ENCODE results near the gene VPS4A. TPM values are rescaled to one million over a fixed set of nuclear protein-coding genes. Genes with fewer than 3 reads are reported as not detected.

VPS4A gene
- polyA plus RNA-seq, 1 donor from 2014 or later: 46.3 TPM

DNA sequence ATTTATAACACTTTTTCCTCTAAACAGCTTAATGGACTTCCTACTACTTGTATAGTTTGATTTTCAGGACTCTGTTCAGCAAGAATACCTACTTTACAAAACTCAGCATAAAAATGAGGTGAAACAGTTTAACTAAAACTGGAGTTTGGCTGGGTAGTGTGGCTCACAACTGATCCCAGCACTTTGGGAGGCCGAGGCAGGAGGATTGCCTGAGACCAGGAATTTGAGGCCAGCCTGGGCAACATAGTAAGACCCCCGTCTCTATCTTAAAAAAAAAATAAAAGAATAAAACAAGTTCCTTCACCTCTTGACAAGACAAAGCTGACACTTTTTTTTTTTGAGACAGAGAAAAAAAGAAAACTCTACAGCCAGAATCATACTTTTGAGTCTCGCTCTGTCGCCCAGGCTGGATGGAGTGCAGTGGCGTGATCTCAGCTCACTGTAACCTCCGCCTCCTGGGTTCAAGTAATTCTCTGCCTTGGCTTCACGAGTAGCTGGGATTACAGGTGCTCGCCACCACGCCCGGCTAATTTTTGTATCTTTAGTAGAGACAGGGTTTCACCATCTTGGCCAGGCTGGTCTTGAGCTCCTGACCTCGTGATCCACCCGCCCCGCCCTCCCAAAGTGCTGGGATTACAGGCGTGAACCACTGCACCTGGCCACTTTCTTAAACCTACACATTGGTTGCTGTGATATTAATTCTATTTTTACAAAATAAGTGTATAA is 16.6 kb downstream of the VPS4A start:
- H3K36me3 ChIP-seq (ENCODE audit: insufficient read depth, low read length): peaks cover 9% of the 10 kb centered on the region
- no peak overlapping the region for H2AFZ ChIP-seq (ENCODE audit: low read depth, low read length)
- TF ChIP-seq MXI1 (conservative IDR thresholded peaks at IDR 0.05; ENCODE audit: poor library complexity, severe bottlenecking) (no peak), POLR2AphosphoS5 (IDR thresholded peaks at IDR 0.05) (no peak), EZH2 (IDR thresholded peaks at IDR 0.05; ENCODE audit: borderline replicate concordance, insufficient read depth, low read length, poor library complexity, severe bottlenecking) (no peak), RAD21 (conservative IDR thresholded peaks at IDR 0.05) (no peak), TAF1 (IDR thresholded peaks at IDR 0.05; ENCODE audit: low read depth) (no peak)
- TF ChIP-seq, protein P1, sequence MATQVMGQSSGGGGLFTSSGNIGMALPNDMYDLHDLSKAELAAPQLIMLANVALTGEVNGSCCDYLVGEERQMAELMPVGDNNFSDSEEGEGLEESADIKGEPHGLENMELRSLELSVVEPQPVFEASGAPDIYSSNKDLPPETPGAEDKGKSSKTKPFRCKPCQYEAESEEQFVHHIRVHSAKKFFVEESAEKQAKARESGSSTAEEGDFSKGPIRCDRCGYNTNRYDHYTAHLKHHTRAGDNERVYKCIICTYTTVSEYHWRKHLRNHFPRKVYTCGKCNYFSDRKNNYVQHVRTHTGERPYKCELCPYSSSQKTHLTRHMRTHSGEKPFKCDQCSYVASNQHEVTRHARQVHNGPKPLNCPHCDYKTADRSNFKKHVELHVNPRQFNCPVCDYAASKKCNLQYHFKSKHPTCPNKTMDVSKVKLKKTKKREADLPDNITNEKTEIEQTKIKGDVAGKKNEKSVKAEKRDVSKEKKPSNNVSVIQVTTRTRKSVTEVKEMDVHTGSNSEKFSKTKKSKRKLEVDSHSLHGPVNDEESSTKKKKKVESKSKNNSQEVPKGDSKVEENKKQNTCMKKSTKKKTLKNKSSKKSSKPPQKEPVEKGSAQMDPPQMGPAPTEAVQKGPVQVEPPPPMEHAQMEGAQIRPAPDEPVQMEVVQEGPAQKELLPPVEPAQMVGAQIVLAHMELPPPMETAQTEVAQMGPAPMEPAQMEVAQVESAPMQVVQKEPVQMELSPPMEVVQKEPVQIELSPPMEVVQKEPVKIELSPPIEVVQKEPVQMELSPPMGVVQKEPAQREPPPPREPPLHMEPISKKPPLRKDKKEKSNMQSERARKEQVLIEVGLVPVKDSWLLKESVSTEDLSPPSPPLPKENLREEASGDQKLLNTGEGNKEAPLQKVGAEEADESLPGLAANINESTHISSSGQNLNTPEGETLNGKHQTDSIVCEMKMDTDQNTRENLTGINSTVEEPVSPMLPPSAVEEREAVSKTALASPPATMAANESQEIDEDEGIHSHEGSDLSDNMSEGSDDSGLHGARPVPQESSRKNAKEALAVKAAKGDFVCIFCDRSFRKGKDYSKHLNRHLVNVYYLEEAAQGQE (IDR thresholded peaks at IDR 0.05; ENCODE audit: borderline replicate concordance): no peak
- TF ChIP-seq, protein P2, sequence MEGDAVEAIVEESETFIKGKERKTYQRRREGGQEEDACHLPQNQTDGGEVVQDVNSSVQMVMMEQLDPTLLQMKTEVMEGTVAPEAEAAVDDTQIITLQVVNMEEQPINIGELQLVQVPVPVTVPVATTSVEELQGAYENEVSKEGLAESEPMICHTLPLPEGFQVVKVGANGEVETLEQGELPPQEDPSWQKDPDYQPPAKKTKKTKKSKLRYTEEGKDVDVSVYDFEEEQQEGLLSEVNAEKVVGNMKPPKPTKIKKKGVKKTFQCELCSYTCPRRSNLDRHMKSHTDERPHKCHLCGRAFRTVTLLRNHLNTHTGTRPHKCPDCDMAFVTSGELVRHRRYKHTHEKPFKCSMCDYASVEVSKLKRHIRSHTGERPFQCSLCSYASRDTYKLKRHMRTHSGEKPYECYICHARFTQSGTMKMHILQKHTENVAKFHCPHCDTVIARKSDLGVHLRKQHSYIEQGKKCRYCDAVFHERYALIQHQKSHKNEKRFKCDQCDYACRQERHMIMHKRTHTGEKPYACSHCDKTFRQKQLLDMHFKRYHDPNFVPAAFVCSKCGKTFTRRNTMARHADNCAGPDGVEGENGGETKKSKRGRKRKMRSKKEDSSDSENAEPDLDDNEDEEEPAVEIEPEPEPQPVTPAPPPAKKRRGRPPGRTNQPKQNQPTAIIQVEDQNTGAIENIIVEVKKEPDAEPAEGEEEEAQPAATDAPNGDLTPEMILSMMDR (IDR thresholded peaks at IDR 0.05; ENCODE audit: poor library complexity, severe bottlenecking): no peak
- H3K9ac ChIP-seq (ENCODE audit: low read length): no peak overlapping the region
- no peak overlapping the region for H3K4me2 ChIP-seq (ENCODE audit: low read length)
- H3K9me3 ChIP-seq (ENCODE audit: low read length): no peaks in the 10 kb centered on the region
- peak overlapping the region; percentile 80 for H3K4me3 ChIP-seq (ENCODE audit: low read length)
- H3K79me2 ChIP-seq (replicated peaks; ENCODE audit: insufficient read depth, low read length): peaks cover 34% of the 10 kb centered on the region
- H4K20me1 ChIP-seq (ENCODE audit: insufficient read depth): peaks cover 6% of the 10 kb centered on the region
- H3K27me3 ChIP-seq (ENCODE audit: insufficient read depth, low read depth, low read length): no peaks in the 10 kb centered on the region
- no peaks in the 10 kb centered on the region for H3F3A ChIP-seq (ENCODE audit: insufficient read depth, low read length, poor library complexity, severe bottlenecking)
- no peak overlapping the region for H3K27ac ChIP-seq (ENCODE audit: low read length)
- H3K9me2 ChIP-seq (ENCODE audit: insufficient read depth, low read length): no peaks in the 10 kb centered on the region

- H3K9me3 ChIP-seq (ENCODE audit: low read length): no peaks in the 10 kb centered on the region
- H3K36me3 ChIP-seq (ENCODE audit: insufficient read depth, low read length): peaks cover 9% of the 10 kb centered on the region
- peaks cover 37% of the 10 kb centered on the region for H3K79me2 ChIP-seq (replicated peaks; ENCODE audit: insufficient read depth, low read length)
- H3F3A ChIP-seq (ENCODE audit: insufficient read depth, low read length, poor library complexity, severe bottlenecking): no peaks in the 10 kb centered on the region
- peak overlapping the region; percentile 65 for H3K4me2 ChIP-seq (ENCODE audit: low read length)
- TF ChIP-seq SMC3 (conservative IDR thresholded peaks at IDR 0.05; ENCODE audit: poor library complexity) (no peak), EP300 (conservative IDR thresholded peaks at IDR 0.05; ENCODE audit: poor library complexity, severe bottlenecking) (no peak), MXI1 (conservative IDR thresholded peaks at IDR 0.05; ENCODE audit: poor library complexity, severe bottlenecking) (no peak), EZH2 (IDR thresholded peaks at IDR 0.05; ENCODE audit: borderline replicate concordance, insufficient read depth, low read length, poor library complexity, severe bottlenecking) (no peak), RAD21 (conservative IDR thresholded peaks at IDR 0.05) (no peak), POLR2AphosphoS5 (IDR thresholded peaks at IDR 0.05) (no peak), TAF1 (IDR thresholded peaks at IDR 0.05; ENCODE audit: low read depth) (no peak)
- TF ChIP-seq, protein P1 (IDR thresholded peaks at IDR 0.05; ENCODE audit: borderline replicate concordance): no peak
- TF ChIP-seq, protein P2 (IDR thresholded peaks at IDR 0.05; ENCODE audit: poor library complexity, severe bottlenecking): no peak
- no peak overlapping the region for H3K27ac ChIP-seq (ENCODE audit: low read length)
- peaks cover 6% of the 10 kb centered on the region for H4K20me1 ChIP-seq (ENCODE audit: insufficient read depth)
- no peaks in the 10 kb centered on the region for H3K27me3 ChIP-seq (ENCODE audit: insufficient read depth, low read depth, low read length)
- no peak overlapping the region for H2AFZ ChIP-seq (ENCODE audit: low read depth, low read length)
- H3K9me2 ChIP-seq (ENCODE audit: insufficient read depth, low read length): no peaks in the 10 kb centered on the region
- peak overlapping the region; percentile 80 for H3K4me3 ChIP-seq (ENCODE audit: low read length)
- peak overlapping the region; percentile 77 for H3K9ac ChIP-seq (ENCODE audit: low read length)
Observed at GRCh38 chr16:69328854-69329316, 17.7 kb downstream of the VPS4A start.
